Measurements from ENCODE around the gene GPR173. TPM values are rescaled to one million over a fixed set of nuclear protein-coding genes. Genes with fewer than 3 reads are reported as not detected.

Gene GPR173
- total RNA-seq, 4 donors from 2014 or later, result 0.23 to 0.88 (median 0.49) TPM

GRCh38 chrX:53116101-53116500 is 67.5 kb downstream of the GPR173 start:
- intact Hi-C loops (cut with DNase I; ENCODE audit: low total_unique reads), result no loop called here
- TF ChIP-seq POLR2A (IDR thresholded peaks at IDR 0.05), result no peak
- no peak for TF ChIP-seq CTCF (IDR thresholded peaks at IDR 0.05)
- no peak for DNase-seq (ENCODE audit: low spot score in 2 of 2)
- 51 to 54% methylated on average over 3 of the region's 3 CpGs for WGBS, 2 donors
- H3K4me3 ChIP-seq (ENCODE audit: low read depth, poor library complexity, severe bottlenecking), result no peak overlapping the region

- intact Hi-C loops (cut with DNase I; ENCODE audit: low total_unique reads), result no loop called here
- DNase-seq (ENCODE audit: low spot score in 2 of 2), result no peak
- no peak overlapping the region for H3K4me3 ChIP-seq (ENCODE audit: low read depth, poor library complexity, severe bottlenecking)
- 33 to 43% methylated on average over 1 of the region's 1 CpG for WGBS, 2 donors
- TF ChIP-seq CTCF (IDR thresholded peaks at IDR 0.05), result no peak
- no peak for TF ChIP-seq POLR2A (IDR thresholded peaks at IDR 0.05)
Measured at GRCh38 chrX:53122013-53122412, 73.4 kb downstream of the GPR173 start.

GRCh38 chrX:53125506-53125905 is 76.9 kb downstream of the GPR173 start:
- TF ChIP-seq CTCF (IDR thresholded peaks at IDR 0.05) (no peak), POLR2A (IDR thresholded peaks at IDR 0.05) (no peak)
- intact Hi-C loops (cut with DNase I; ENCODE audit: low total_unique reads), result no loop called here
- H3K4me3 ChIP-seq (ENCODE audit: low read depth, poor library complexity, severe bottlenecking), result no peak overlapping the region
- DNase-seq (ENCODE audit: low spot score in 2 of 2), result no peak

GRCh38 chrX:53126377-53126776 is 77.8 kb downstream of the GPR173 start:
- intact Hi-C loops (cut with DNase I; ENCODE audit: low total_unique reads), result no loop called here
- 87 to 100% methylated on average over 2 of the region's 2 CpGs for WGBS, 2 donors

GRCh38 chrX:53128097-53128749 is 79.6 kb downstream of the GPR173 start:
- TF ChIP-seq POLR2A (IDR thresholded peaks at IDR 0.05) (no peak), CTCF (IDR thresholded peaks at IDR 0.05) (no peak)
- H3K4me3 ChIP-seq (ENCODE audit: low read depth, poor library complexity, severe bottlenecking), result no peak overlapping the region
- DNase-seq (ENCODE audit: low spot score in 2 of 2), result no peak
- WGBS, 2 donors, result 79 to 89% methylated on average over 3 of the region's 3 CpGs
- intact Hi-C loops (cut with DNase I; ENCODE audit: low total_unique reads), result no loop called here

More at GRCh38 chrX:53126377-53126776, 77.8 kb downstream of the GPR173 start:
- DNase-seq (ENCODE audit: low spot score in 2 of 2), result no peak
- TF ChIP-seq CTCF (IDR thresholded peaks at IDR 0.05), result no peak
- no peak for TF ChIP-seq POLR2A (IDR thresholded peaks at IDR 0.05)
- H3K4me3 ChIP-seq (ENCODE audit: low read depth, poor library complexity, severe bottlenecking), result no peak overlapping the region

Other genes with a start within 250 kb of the GPR173 start
- gene XAGE5, start 237.5 kb upstream of the GPR173 start, total RNA-seq, result not detected
- gene XAGE3, start 180.7 kb upstream of the GPR173 start, total RNA-seq, result not detected
- 10 to 100 TPM; 42.6 to 50.9 (median 44.6) TPM for gene FAM156B, start 151.5 kb upstream of the GPR173 start, total RNA-seq
- gene FAM156A, start 90.3 kb upstream of the GPR173 start, total RNA-seq, result 10 to 100 TPM; 12.7 to 19.1 (median 16.5) TPM
- gene TSPYL2, start 33.6 kb downstream of the GPR173 start, total RNA-seq, result 10 to 100 TPM; 23.4 to 52.1 (median 36.5) TPM
- gene KANTR, start 45.4 kb downstream of the GPR173 start, total RNA-seq, result 10 to 100 TPM; 12.5 to 28.1 (median 21.8) TPM
- gene KDM5C, start 176.4 kb downstream of the GPR173 start, total RNA-seq, result 100 to 1,000 TPM in 3 of 4 donors, 10 to 100 TPM in 1; 81.8 to 210 (median 145) TPM
- 10 to 100 TPM; 16.3 to 24.2 (median 17.5) TPM for gene IQSEC2, start 232.8 kb downstream of the GPR173 start, total RNA-seq